HepG2 (cell line): ENCODE results near the gene DGUOK. TPM values are rescaled to one million over a fixed set of nuclear protein-coding genes. Genes with fewer than 3 reads are reported as not detected.

ENCODE experiments used
- ELF1 ChIP-seq: sonication (generic); formaldehyde crosslinking; IDR thresholded peaks from 2 replicates; pipeline ENCODE4 v1.4.0; 2020; ENCODE audit warnings: missing genetic modification reagents
- EZH2 ChIP-seq: conservative IDR thresholded peaks from 2 replicates; pipeline ENCODE4 v1.6.1; 2012; ENCODE audit warnings: mild to moderate bottlenecking, low read depth, low read length, moderate library complexity
- KDM3A ChIP-seq: IDR thresholded peaks from 2 replicates; pipeline ENCODE4 v1.6.1; 2018; ENCODE audit warnings: low read depth, missing compliant biosample characterization
- MEIS2 ChIP-seq: sonication (generic); formaldehyde crosslinking; IDR thresholded peaks from 2 replicates; pipeline ENCODE4 v1.9.0; 2021; ENCODE audit warnings: mild to moderate bottlenecking, missing genetic modification reagents
- NR2F6 ChIP-seq, 2 experiments: IDR thresholded peaks; 2 replicates each; pipeline ENCODE4 v1.6.1; 2016; ENCODE audit warnings: antibody characterized with exemption in 1 of 2, mild to moderate bottlenecking in 1 of 2
- RARA ChIP-seq: IDR thresholded peaks from 2 replicates; pipeline ENCODE4 v1.6.1; 2016; ENCODE audit warnings: missing genetic modification reagents, missing compliant biosample characterization
- TCF12 ChIP-seq, 2 experiments: fragments of 450-650 bp in 1 of 2; sonication (generic) in 1 of 2; formaldehyde crosslinking in 1 of 2; IDR thresholded peaks; 2 replicates each; pipeline versions ENCODE4 v1.6.1 to v1.8.0; 2017 to 2022; ENCODE audit warnings: antibody characterized with exemption in 1 of 2, mild to moderate bottlenecking in 1 of 2, missing genetic modification reagents in 1 of 2, moderate library complexity in 1 of 2
- TCF7 ChIP-seq: sonication (generic); IDR thresholded peaks from 2 replicates; pipeline ENCODE4 v1.6.1; 2016; ENCODE audit warnings: antibody characterized with exemption, low read depth
- TCF7L2 ChIP-seq: IDR thresholded peaks from 2 replicates; pipeline ENCODE4 v1.6.1; 2011; ENCODE audit warnings: mild to moderate bottlenecking, low read depth, low read length, moderate library complexity
- THAP11 ChIP-seq: IDR thresholded peaks from 2 replicates; pipeline ENCODE4 v1.6.1; 2016; ENCODE audit warnings: missing biosample characterization, missing genetic modification reagents
- ZNF431 ChIP-seq: sonication (generic); formaldehyde crosslinking; IDR thresholded peaks from 2 replicates; pipeline ENCODE4 v1.9.0; 2022; ENCODE audit warnings: missing genetic modification reagents, low read depth, mild to moderate bottlenecking, borderline replicate concordance
- ZNF530 ChIP-seq: sonication (generic); formaldehyde crosslinking; IDR thresholded peaks from 2 replicates; pipeline ENCODE4 v1.5.0; 2020; ENCODE audit warnings: low read depth, mild to moderate bottlenecking, missing genetic modification reagents
- ZNF83 ChIP-seq: sonication (generic); formaldehyde crosslinking; IDR thresholded peaks from 2 replicates; pipeline ENCODE4 v1.4.0; 2020; ENCODE audit warnings: missing genetic modification reagents, mild to moderate bottlenecking, borderline replicate concordance
- ZZZ3 ChIP-seq: sonication (generic); formaldehyde crosslinking; IDR thresholded peaks from 2 replicates; pipeline ENCODE4 v1.4.0; 2020; ENCODE audit warnings: missing genetic modification reagents, mild to moderate bottlenecking, borderline replicate concordance
- polyA plus RNA-seq, 8 experiments: library from polyadenylated mRNA; depleted of rRNA in 3 of 8; stranded (reverse) in 7 of 8; unstranded in 1 of 8; fragments of >200 nt; fragmentation: Illumina TruSeq in 4 of 8; extraction: Trizol in 4 of 8; gene quantifications; 2 replicates each; pipeline versions ENCODE4 v1.2.1 to v1.2.3, GENCODE V29; 2011 to 2016; ENCODE audit warnings: low read depth in 4 of 8, missing spikeins in 1 of 8, mixed read lengths in 1 of 8; ENCODE audit not compliant: insufficient read depth in 1 of 8
- total RNA-seq, 5 experiments: library from RNA; depleted of rRNA; stranded (reverse); fragments of >200 nt; fragmentation: Illumina TruSeq; extraction: Trizol; gene quantifications; 2 replicates each; pipeline ENCODE4 v1.2.3, GENCODE V29; 2016; ENCODE audit warnings: low read depth in 1 of 5
- TF ChIP-seq, protein P1 (sequence below): sonication (generic); formaldehyde crosslinking; IDR thresholded peaks from 2 replicates; pipeline ENCODE4 v1.4.0; 2020; ENCODE audit warnings: missing genetic modification reagents
- TF ChIP-seq, protein P2 (sequence below): sonication (generic); formaldehyde crosslinking; conservative IDR thresholded peaks from 2 replicates; pipeline ENCODE4 v1.8.0; 2022; ENCODE audit warnings: missing genetic modification reagents
- TF ChIP-seq, protein P3 (sequence below): sonication (generic); formaldehyde crosslinking; IDR thresholded peaks from 2 replicates; pipeline ENCODE4 v1.5.1; 2020; ENCODE audit warnings: mild to moderate bottlenecking, missing genetic modification reagents, borderline replicate concordance

DGUOK gene
- total and polyA plus RNA-seq, 2 of the 13 experiments (the other 11 are each of a cell fraction or from before 2014, with no cell fraction given), result 105 to 137 TPM

DNA sequence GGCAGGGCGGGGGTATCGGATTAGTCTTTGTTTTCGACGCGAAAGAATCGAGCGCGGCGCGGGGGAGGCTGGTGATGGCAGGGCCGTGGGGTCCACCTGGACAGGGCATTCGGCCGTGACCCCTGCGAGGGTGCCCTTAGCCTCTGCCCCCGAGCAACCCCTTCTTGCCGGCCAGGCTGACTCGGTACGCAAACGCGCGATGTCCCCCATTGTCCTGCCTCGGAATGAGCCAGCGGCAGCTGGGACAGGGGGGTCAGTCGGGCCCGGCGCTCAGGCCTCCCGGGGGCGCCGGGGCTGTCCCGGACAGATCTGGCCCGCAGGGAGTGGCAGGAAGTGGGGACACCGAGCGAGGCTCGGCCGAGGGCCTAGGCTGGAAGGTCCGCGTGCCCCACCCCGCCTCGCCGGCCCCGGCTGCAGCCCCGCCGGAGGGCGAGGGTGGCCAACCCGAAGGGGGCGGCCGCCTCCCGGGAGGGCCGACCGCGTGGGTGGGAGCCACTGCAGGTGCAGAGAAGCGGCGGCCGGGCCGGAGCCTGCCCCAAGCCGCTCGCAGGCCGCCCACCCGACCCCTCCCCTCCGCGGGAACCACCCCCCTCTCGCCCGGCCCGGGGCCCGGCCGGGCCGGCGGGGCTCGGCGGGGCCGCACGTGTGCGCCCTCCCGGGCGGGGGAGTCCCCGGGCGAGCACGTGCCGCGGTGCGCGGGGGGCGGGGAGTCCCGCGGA lies 57.7 kb downstream of the DGUOK start, which contains the start of gene TET3 (continued):
- TF ChIP-seq, protein P1, sequence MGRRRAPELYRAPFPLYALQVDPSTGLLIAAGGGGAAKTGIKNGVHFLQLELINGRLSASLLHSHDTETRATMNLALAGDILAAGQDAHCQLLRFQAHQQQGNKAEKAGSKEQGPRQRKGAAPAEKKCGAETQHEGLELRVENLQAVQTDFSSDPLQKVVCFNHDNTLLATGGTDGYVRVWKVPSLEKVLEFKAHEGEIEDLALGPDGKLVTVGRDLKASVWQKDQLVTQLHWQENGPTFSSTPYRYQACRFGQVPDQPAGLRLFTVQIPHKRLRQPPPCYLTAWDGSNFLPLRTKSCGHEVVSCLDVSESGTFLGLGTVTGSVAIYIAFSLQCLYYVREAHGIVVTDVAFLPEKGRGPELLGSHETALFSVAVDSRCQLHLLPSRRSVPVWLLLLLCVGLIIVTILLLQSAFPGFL, result no peak
- 0 out of 2 replicates have a peak, but pooled peaks have one; percentile 47 for TF ChIP-seq ZNF83 (CRISPR knock-in tag)
- TF ChIP-seq, protein P2, sequence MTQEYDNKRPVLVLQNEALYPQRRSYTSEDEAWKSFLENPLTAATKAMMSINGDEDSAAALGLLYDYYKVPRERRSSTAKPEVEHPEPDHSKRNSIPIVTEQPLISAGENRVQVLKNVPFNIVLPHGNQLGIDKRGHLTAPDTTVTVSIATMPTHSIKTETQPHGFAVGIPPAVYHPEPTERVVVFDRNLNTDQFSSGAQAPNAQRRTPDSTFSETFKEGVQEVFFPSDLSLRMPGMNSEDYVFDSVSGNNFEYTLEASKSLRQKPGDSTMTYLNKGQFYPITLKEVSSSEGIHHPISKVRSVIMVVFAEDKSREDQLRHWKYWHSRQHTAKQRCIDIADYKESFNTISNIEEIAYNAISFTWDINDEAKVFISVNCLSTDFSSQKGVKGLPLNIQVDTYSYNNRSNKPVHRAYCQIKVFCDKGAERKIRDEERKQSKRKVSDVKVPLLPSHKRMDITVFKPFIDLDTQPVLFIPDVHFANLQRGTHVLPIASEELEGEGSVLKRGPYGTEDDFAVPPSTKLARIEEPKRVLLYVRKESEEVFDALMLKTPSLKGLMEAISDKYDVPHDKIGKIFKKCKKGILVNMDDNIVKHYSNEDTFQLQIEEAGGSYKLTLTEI, result no peak
- TF ChIP-seq TCF12 (IDR thresholded peaks at IDR 0.05), result no peak
- 0 out of 2 replicates have a peak, but pooled peaks have one; percentile 18 for TF ChIP-seq TCF12 (CRISPR knock-in tag; IDR thresholded peaks at IDR 0.05)
- TF ChIP-seq MEIS2 (CRISPR knock-in tag), result no peak
- TF ChIP-seq THAP11, result 0 out of 2 replicates have a peak, but pooled peaks have one; percentile 36
- TF ChIP-seq ELF1 (CRISPR knock-in tag), result 0 out of 2 replicates have a peak, but pooled peaks have one; percentile 13
- no peak for TF ChIP-seq TCF7L2
- no peak; the same call in none of the 2 replicates for TF ChIP-seq RARA (CRISPR knock-in tag)
- TF ChIP-seq ZZZ3 (CRISPR knock-in tag), result no peak
- TF ChIP-seq, protein P3, sequence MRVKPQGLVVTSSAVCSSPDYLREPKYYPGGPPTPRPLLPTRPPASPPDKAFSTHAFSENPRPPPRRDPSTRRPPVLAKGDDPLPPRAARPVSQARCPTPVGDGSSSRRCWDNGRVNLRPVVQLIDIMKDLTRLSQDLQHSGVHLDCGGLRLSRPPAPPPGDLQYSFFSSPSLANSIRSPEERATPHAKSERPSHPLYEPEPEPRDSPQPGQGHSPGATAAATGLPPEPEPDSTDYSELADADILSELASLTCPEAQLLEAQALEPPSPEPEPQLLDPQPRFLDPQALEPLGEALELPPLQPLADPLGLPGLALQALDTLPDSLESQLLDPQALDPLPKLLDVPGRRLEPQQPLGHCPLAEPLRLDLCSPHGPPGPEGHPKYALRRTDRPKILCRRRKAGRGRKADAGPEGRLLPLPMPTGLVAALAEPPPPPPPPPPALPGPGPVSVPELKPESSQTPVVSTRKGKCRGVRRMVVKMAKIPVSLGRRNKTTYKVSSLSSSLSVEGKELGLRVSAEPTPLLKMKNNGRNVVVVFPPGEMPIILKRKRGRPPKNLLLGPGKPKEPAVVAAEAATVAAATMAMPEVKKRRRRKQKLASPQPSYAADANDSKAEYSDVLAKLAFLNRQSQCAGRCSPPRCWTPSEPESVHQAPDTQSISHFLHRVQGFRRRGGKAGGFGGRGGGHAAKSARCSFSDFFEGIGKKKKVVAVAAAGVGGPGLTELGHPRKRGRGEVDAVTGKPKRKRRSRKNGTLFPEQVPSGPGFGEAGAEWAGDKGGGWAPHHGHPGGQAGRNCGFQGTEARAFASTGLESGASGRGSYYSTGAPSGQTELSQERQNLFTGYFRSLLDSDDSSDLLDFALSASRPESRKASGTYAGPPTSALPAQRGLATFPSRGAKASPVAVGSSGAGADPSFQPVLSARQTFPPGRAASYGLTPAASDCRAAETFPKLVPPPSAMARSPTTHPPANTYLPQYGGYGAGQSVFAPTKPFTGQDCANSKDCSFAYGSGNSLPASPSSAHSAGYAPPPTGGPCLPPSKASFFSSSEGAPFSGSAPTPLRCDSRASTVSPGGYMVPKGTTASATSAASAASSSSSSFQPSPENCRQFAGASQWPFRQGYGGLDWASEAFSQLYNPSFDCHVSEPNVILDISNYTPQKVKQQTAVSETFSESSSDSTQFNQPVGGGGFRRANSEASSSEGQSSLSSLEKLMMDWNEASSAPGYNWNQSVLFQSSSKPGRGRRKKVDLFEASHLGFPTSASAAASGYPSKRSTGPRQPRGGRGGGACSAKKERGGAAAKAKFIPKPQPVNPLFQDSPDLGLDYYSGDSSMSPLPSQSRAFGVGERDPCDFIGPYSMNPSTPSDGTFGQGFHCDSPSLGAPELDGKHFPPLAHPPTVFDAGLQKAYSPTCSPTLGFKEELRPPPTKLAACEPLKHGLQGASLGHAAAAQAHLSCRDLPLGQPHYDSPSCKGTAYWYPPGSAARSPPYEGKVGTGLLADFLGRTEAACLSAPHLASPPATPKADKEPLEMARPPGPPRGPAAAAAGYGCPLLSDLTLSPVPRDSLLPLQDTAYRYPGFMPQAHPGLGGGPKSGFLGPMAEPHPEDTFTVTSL, result no peak
- 0 out of 2 replicates have a peak, but pooled peaks have one; percentile 4 for TF ChIP-seq TCF7
- peak; percentile 61; the same call in 1 of the 2 replicates for TF ChIP-seq NR2F6 (IDR thresholded peaks at IDR 0.05)
- TF ChIP-seq NR2F6 (CRISPR knock-in tag; IDR thresholded peaks at IDR 0.05), result peak; percentile 67; the same call in 1 of the 2 replicates
- 0 out of 2 replicates have a peak, but pooled peaks have one; percentile 29 for TF ChIP-seq ZNF431 (CRISPR knock-in tag)
- no peak for TF ChIP-seq ZNF530 (CRISPR knock-in tag)
- TF ChIP-seq EZH2, result no peak
- TF ChIP-seq KDM3A (CRISPR knock-in tag), result 0 out of 2 replicates have a peak, but pooled peaks have one; percentile 49
